ENCODE results near the gene C5orf24. TPM values are rescaled to one million over a fixed set of nuclear protein-coding genes. Genes with fewer than 3 reads are reported as not detected.

Gene C5orf24
- total RNA-seq, 3 donors from 2014 or later: 23.7 to 48.6 (median 30.5) TPM

- peak; percentile 56 for TF ChIP-seq CTCF (IDR thresholded peaks at IDR 0.05)
- Histone ChIP-seq H3K36me3 (ENCODE audit: low read depth) (no peaks in the 10 kb centered on the region), H3K4me3 (peak overlapping the region; percentile 74), H3K4me1 (ENCODE audit: low read depth) (no peaks in the 10 kb centered on the region), H3K9me3 (no peaks in the 10 kb centered on the region)
- DNase-seq: peak in 1 of 3 donors; percentile 73
- intact Hi-C loops (cut with DNase I, micrococcal nuclease): no loop called here
- peak; percentile 55 for ATAC-seq
These were observed 59.7 kb downstream of the C5orf24 start for GRCh38 chr5:134905246-134905996.

DNA sequence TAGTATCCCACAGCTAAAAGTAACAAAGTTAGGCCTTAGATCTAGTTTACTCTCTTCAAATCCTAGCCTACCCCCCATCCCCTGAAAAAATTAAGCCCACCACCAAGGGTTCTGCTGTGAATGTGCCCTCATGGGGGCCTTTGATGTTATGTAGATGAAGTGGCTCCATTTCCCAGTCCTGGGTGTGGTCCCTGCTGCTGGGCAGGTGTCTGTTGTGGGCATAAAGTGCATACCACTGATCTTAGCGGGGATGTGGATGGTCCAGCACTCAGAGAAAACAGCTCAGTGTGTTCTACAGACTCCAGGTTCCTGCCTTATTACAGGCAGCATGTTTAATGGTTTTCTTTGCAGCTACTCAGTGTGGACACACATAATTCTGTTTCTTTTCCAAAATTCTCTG is 61.0 kb downstream of the C5orf24 start:
- intact Hi-C loops (cut with DNase I, micrococcal nuclease): no loop called here

More for the DNA sequence above, 61.0 kb downstream of the C5orf24 start:
- H3K36me3 ChIP-seq (ENCODE audit: low read depth): no peaks in the 10 kb centered on the region
- no peak overlapping the region for H3K4me3 ChIP-seq
- no peaks in the 10 kb centered on the region for H3K4me1 ChIP-seq (ENCODE audit: low read depth)
- DNase-seq (no peak), ATAC-seq (no peak)
- no peak for TF ChIP-seq CTCF (IDR thresholded peaks at IDR 0.05)
- no peaks in the 10 kb centered on the region for H3K9me3 ChIP-seq

Other genes starting within 250 kb of the C5orf24 start
- 10 to 100 TPM; 78.2 to 95.0 (median 79.6) TPM for gene SAR1B, start 213.1 kb upstream of the C5orf24 start, total RNA-seq
- 10 to 100 TPM; 23.0 to 30.4 (median 23.9) TPM for gene SEC24A, start 197.2 kb upstream of the C5orf24 start, total RNA-seq
- gene CAMLG, start 107.4 kb upstream of the C5orf24 start, total RNA-seq: 10 to 100 TPM; 15.8 to 48.1 (median 22.4) TPM
- 10 to 100 TPM; 40.2 to 53.2 (median 45.9) TPM for gene DDX46, start 87.2 kb upstream of the C5orf24 start, total RNA-seq
- 10 to 100 TPM; 20.7 to 45.4 (median 32.8) TPM for gene TXNDC15, start 28.4 kb downstream of the C5orf24 start, total RNA-seq
- gene PCBD2, start 59.2 kb downstream of the C5orf24 start, total RNA-seq: 10 to 100 TPM; 14.0 to 21.1 (median 15.9) TPM
- gene CATSPER3, start 121.9 kb downstream of the C5orf24 start, total RNA-seq: 1 to 10 TPM; 1.3 to 1.5 (median 1.3) TPM
- gene PITX1, start 188.3 kb downstream of the C5orf24 start, total RNA-seq: 10 to 100 TPM in 1 of 3 donors, 1 to 10 TPM in 2; 5.0 to 10.7 (median 6.2) TPM

All from mucosa of descending colon (tissue), 3 donors.